PC-9 (cell line): ENCODE measurements around the gene STOX2. TPM values are rescaled to one million over a fixed set of nuclear protein-coding genes. Genes with fewer than 3 reads are reported as not detected.

Experiments used
- BruUV-seq: library from RNA; stranded (reverse); fragments of 400-500 nt; replicated peaks from 2 replicates; lab custom pipeline; 2021; lab: Mats Ljungman, UMichigan
- CTCF ChIA-PET: fragments of 300-600 bp; sonication (Branson Sonifier 250); formaldehyde crosslinking; loops from one replicate; lab custom pipeline; 2022; ENCODE audit warnings: antibody characterized with exemption; lab: Charles Lee
- POLR2A ChIA-PET: fragments of 300-600 bp; sonication (Branson Sonifier 250); formaldehyde crosslinking; loops from one replicate; lab custom pipeline; 2022; ENCODE audit warnings: antibody characterized with exemption; ENCODE audit not compliant: unreplicated experiment; lab: Charles Lee
- DNase-seq, 2 experiments: peaks; one replicate each; pipeline versions ENCODE4 v3.0.0 to v3.0.0-alpha.2; 2015 to 2022; ENCODE audit warnings: mixed read lengths in 1 of 2
- H2AFZ ChIP-seq: fragments of 200-600 bp; sonication (generic); 2 replicates; pipeline ENCODE4 v1.8.1; 2017; ENCODE audit warnings: antibody characterized with exemption
- H3F3A ChIP-seq: fragments of 200-600 bp; sonication (generic); 2 replicates; pipeline ENCODE4 v1.8.1; 2017; ENCODE audit warnings: antibody characterized with exemption, mild to moderate bottlenecking, low read depth; ENCODE audit not compliant: insufficient read depth
- H3K27ac ChIP-seq: fragments of 200-600 bp; sonication (generic); 2 replicates; pipeline ENCODE4 v1.6.1; 2016; ENCODE audit warnings: mixed run types
- H3K27me3 ChIP-seq: fragments of 200-600 bp; sonication (generic); 2 replicates; pipeline ENCODE4 v1.6.1; 2016; ENCODE audit warnings: low read depth, mixed run types; ENCODE audit not compliant: insufficient read depth
- H3K36me3 ChIP-seq: fragments of 200-600 bp; sonication (generic); 2 replicates; pipeline ENCODE4 v1.6.1; 2016; ENCODE audit warnings: low read depth, mixed run types
- H3K4me1 ChIP-seq: fragments of 200-600 bp; sonication (generic); replicated peaks from 2 replicates; pipeline ENCODE4 v1.6.1; 2016; ENCODE audit warnings: mixed run types; ENCODE audit not compliant: insufficient read depth
- H3K4me2 ChIP-seq: fragments of 200-600 bp; sonication (generic); 2 replicates; pipeline ENCODE4 v1.6.1; 2017; ENCODE audit warnings: mixed run types
- H3K4me3 ChIP-seq: fragments of 200-600 bp; sonication (generic); 2 replicates; pipeline ENCODE4 v1.6.1; 2016; ENCODE audit warnings: mixed run types
- H3K79me2 ChIP-seq: fragments of 200-600 bp; sonication (generic); 2 replicates; pipeline ENCODE4 v1.6.1; 2017; ENCODE audit warnings: low read depth, mixed run types
- H3K9me2 ChIP-seq: fragments of 200-600 bp; sonication (generic); 2 replicates; pipeline ENCODE4 v1.8.1; 2017; ENCODE audit warnings: mild to moderate bottlenecking; ENCODE audit not compliant: insufficient read depth
- H3K9me3 ChIP-seq: fragments of 200-600 bp; sonication (generic); 2 replicates; pipeline ENCODE4 v1.8.1; 2016; ENCODE audit warnings: low read depth; ENCODE audit not compliant: insufficient read depth
- H4K20me1 ChIP-seq: fragments of 200-600 bp; sonication (generic); 2 replicates; pipeline ENCODE4 v1.8.1; 2017; ENCODE audit not compliant: insufficient read depth
- CTCF ChIP-seq: fragments of 200-600 bp; sonication (generic); conservative IDR thresholded peaks from 2 replicates; pipeline ENCODE4 v1.6.1; 2017; ENCODE audit warnings: mixed run types, antibody characterized with exemption, mild to moderate bottlenecking, moderate library complexity
- EZH2 ChIP-seq: fragments of 200-600 bp; sonication (generic); IDR thresholded peaks from 2 replicates; pipeline ENCODE4 v1.8.0; 2017; ENCODE audit warnings: antibody characterized with exemption, low read depth
- intact Hi-C: fragments of 100-400 bp; cut with micrococcal nuclease; formaldehyde crosslinking; loops from one replicate; pipeline ENCODE4 v1.10.0; 2022; ENCODE audit not compliant: unreplicated experiment
- total RNA-seq: library from RNA; stranded (reverse); gene quantifications from 2 replicates; pipeline ENCODE4 v1.2.3, GENCODE V29; 2021

Gene STOX2
- total RNA-seq, 1 experiment from 2014 or later = 4.5 TPM

DNA sequence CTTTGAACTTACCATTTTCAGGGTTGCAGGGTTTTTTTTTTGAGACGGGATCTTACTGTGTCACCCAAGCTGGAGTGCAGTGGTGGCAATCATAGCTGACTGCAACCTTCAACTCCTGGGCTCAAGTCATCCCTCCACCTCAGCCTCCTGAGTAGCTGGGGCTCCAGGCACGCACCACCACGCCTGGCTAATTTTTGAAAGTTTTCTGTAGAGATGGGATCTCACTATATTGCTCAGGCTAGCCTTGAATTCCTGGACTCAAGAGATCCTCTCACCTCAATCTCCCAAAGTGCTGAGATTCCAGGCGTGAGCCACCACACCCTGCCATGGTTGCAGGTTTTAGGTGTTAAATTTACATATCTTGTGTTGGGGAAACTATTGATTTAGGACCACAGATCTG is 64.5 kb downstream of the STOX2 start:
- Histone ChIP-seq H3K4me3 (no peak overlapping the region), H4K20me1 (no peaks in the 10 kb centered on the region), H3K9me3 (no peaks in the 10 kb centered on the region), H3K27ac (no peak overlapping the region), H3K4me2 (no peak overlapping the region), H3F3A (no peaks in the 10 kb centered on the region), H3K27me3 (no peaks in the 10 kb centered on the region), H2AFZ (no peak overlapping the region), H3K36me3 (no peaks in the 10 kb centered on the region), H3K9me2 (no peaks in the 10 kb centered on the region), H3K4me1 (no peaks in the 10 kb centered on the region), H3K79me2 (no peaks in the 10 kb centered on the region)
- no peak for DNase-seq
- ChIA-PET CTCF (no interaction called here), POLR2A (no interaction called here)
- intact Hi-C loops = no loop called here
- TF ChIP-seq CTCF = no peak
- no TSS peak for BruUV-seq

- no peaks in the 10 kb centered on the region for H3K9me3 ChIP-seq
- no peaks in the 10 kb centered on the region for H3K36me3 ChIP-seq
- no peaks in the 10 kb centered on the region for H3K79me2 ChIP-seq
- no peaks in the 10 kb centered on the region for H3K4me1 ChIP-seq
- no peak overlapping the region for H3K4me3 ChIP-seq
- no peak overlapping the region for H3K4me2 ChIP-seq
- intact Hi-C loops = no loop called here
- no peaks in the 10 kb centered on the region for H3F3A ChIP-seq
- no peak overlapping the region for H3K27ac ChIP-seq
- peak in 1 of 2 experiments; percentile 4 for DNase-seq
- BruUV-seq = no TSS peak
- H4K20me1 ChIP-seq = no peaks in the 10 kb centered on the region
- CTCF ChIA-PET = no interaction called here
- no peaks in the 10 kb centered on the region for H3K9me2 ChIP-seq
- no peaks in the 10 kb centered on the region for H3K27me3 ChIP-seq
- no peak for TF ChIP-seq CTCF
- TF ChIP-seq EZH2 = no peak
- H2AFZ ChIP-seq = no peak overlapping the region
- POLR2A ChIA-PET = no interaction called here
Measured at GRCh38 chr4:183971929-183972490, 66.9 kb downstream of the STOX2 start.

GRCh38 chr4:183977707-183978106 is 72.6 kb downstream of the STOX2 start:
- ChIA-PET POLR2A (no interaction called here), CTCF (no interaction called here)
- Histone ChIP-seq H3K27ac (no peak overlapping the region), H4K20me1 (no peaks in the 10 kb centered on the region), H3K9me3 (no peaks in the 10 kb centered on the region), H3K4me3 (no peak overlapping the region), H3K79me2 (no peaks in the 10 kb centered on the region), H3K27me3 (no peaks in the 10 kb centered on the region), H3K36me3 (no peaks in the 10 kb centered on the region), H3K4me2 (no peak overlapping the region), H3K4me1 (no peaks in the 10 kb centered on the region), H3K9me2 (no peaks in the 10 kb centered on the region), H3F3A (no peaks in the 10 kb centered on the region), H2AFZ (no peak overlapping the region)
- DNase-seq = no peak
- BruUV-seq = no TSS peak
- TF ChIP-seq CTCF (no peak), EZH2 (no peak)
- intact Hi-C loops = no loop called here
